ENCODE measurements around the gene ERCC3.

- no peak for TF ChIP-seq USF2 (IDR thresholded peaks at IDR 0.05)
- no peak for TF ChIP-seq CTCF (IDR thresholded peaks at IDR 0.05)
- no peak for TF ChIP-seq NFE2L2 (conservative IDR thresholded peaks at IDR 0.05; ENCODE audit: low read length)
- no peak for TF ChIP-seq HMGXB4 (CRISPR knock-in tag; IDR thresholded peaks at IDR 0.05; ENCODE audit: borderline replicate concordance)
Measured at GRCh38 chr2:127305990-127306585, 12.1 kb upstream of the ERCC3 start.

Measured in A549 (cell line).